Caco-2 (cell line): Measurements from ENCODE around the gene EIF4G2. TPM values are rescaled to one million over a fixed set of nuclear protein-coding genes. Genes with fewer than 3 reads are reported as not detected.

Experiments
- BruUV-seq: library from RNA; stranded (reverse); fragments of 400-500 nt; replicated peaks from 2 replicates; lab custom pipeline; 2021; lab: Mats Ljungman, UMichigan
- CTCF ChIA-PET: fragments of 300-600 bp; sonication (Branson Sonifier 250); formaldehyde crosslinking; loops from one replicate; lab custom pipeline; 2022; ENCODE audit warnings: antibody characterized with exemption; lab: Charles Lee
- POLR2A ChIA-PET: fragments of 300-600 bp; sonication (Branson Sonifier 250); formaldehyde crosslinking; loops from one replicate; lab custom pipeline; 2022; ENCODE audit warnings: antibody characterized with exemption; lab: Charles Lee
- DNase-seq, 2 experiments: peaks; one replicate each; pipeline versions ENCODE4 v3.0.0 to v3.0.0-alpha.2; 2020 to 2022
- H3K27me3 ChIP-seq: replicated peaks from 2 replicates; pipeline ENCODE4 v1.6.0; 2011; ENCODE audit warnings: low read length; ENCODE audit not compliant: control insufficient read depth, insufficient read depth
- H3K36me3 ChIP-seq: 2 replicates; pipeline ENCODE4 v1.5.1; 2011; ENCODE audit warnings: low read length; ENCODE audit not compliant: control insufficient read depth, insufficient read depth
- H3K4me1 ChIP-seq: fragments of 250-450 bp; sonication (Bioruptor Pico); 2 replicates; pipeline ENCODE4 v1.5.1; 2020; ENCODE audit warnings: mild to moderate bottlenecking
- H3K4me3 ChIP-seq: 2 replicates; pipeline ENCODE4 v1.5.1; 2011; ENCODE audit warnings: low read depth, mild to moderate bottlenecking, control low read depth, low read length
- H3K9me3 ChIP-seq: fragments of 250-450 bp; sonication (Bioruptor Pico); 2 replicates; pipeline ENCODE4 v1.5.1; 2020; ENCODE audit warnings: mild to moderate bottlenecking, moderate library complexity
- H3K27ac Mint-ChIP-seq: one replicate; pipeline ENCODE4 v1.8.0; 2022; ENCODE audit warnings: mixed read lengths; ENCODE audit not compliant: unreplicated experiment
- H3K27me3 Mint-ChIP-seq: one replicate; pipeline ENCODE4 v1.8.0; 2022; ENCODE audit warnings: mixed read lengths; ENCODE audit not compliant: insufficient read depth, unreplicated experiment
- H3K36me3 Mint-ChIP-seq: one replicate; pipeline ENCODE4 v1.8.0; 2022; ENCODE audit warnings: mild to moderate bottlenecking, mixed read lengths; ENCODE audit not compliant: insufficient read depth, unreplicated experiment
- H3K4me1 Mint-ChIP-seq: one replicate; pipeline ENCODE4 v1.8.0; 2022; ENCODE audit warnings: low read depth, mixed read lengths; ENCODE audit not compliant: unreplicated experiment
- H3K4me3 Mint-ChIP-seq: one replicate; pipeline ENCODE4 v1.8.0; 2022; ENCODE audit warnings: mild to moderate bottlenecking, moderate library complexity, mixed read lengths; ENCODE audit not compliant: unreplicated experiment
- H3K9me3 Mint-ChIP-seq: one replicate; pipeline ENCODE4 v1.8.0; 2022; ENCODE audit warnings: mixed read lengths; ENCODE audit not compliant: unreplicated experiment
- intact Hi-C: fragments of 100-400 bp; cut with micrococcal nuclease; formaldehyde crosslinking; loops from one replicate; pipeline ENCODE4 v1.10.0; 2022; ENCODE audit not compliant: unreplicated experiment
- total RNA-seq: library from RNA; stranded (reverse); gene quantifications from 2 replicates; pipeline ENCODE4 v1.2.3, GENCODE V29; 2022
- TF ChIP-seq, protein P1 (sequence below), 2 experiments: fragments of 200-600 bp in 1 of 2; IDR thresholded peaks; 1 replicate in 1 of 2; 2 replicates in 1 of 2; pipeline versions ENCODE4 v1.5.1 to v1.8.0; 2011 to 2022; ENCODE audit warnings: antibody characterized with exemption in 1 of 2, control low read depth in 1 of 2, inconsistent platforms in 1 of 2, low read depth in 1 of 2, low read length in 1 of 2, mild to moderate bottlenecking in 1 of 2, moderate library complexity in 1 of 2; ENCODE audit not compliant: insufficient read depth in 1 of 2, severe bottlenecking in 1 of 2, unreplicated experiment in 1 of 2

Gene EIF4G2
- total RNA-seq, 1 experiment from 2014 or later, result 1,287 TPM

DNA sequence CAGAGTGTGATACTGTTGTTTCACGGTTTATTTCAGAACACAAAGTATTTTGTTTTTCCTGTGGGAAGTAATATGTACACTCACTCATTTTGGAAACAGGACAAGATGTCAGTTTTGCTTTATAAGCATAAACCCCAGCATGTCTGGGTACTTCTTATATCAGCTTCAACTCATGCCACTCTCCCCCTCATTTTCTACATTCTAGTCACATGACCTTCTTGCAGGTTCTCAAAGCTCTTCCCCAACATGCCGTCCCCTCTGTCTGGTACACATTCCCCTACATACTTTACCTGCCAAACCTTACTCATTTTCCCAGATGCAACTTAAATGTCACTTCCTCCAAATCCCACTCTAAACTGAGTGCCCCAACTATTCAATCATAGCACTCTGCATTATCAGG lies 59.2 kb downstream of the EIF4G2 start:
- intact Hi-C loops, result no loop called here
- H3K36me3 ChIP-seq, result no peaks in the 10 kb centered on the region
- no peak overlapping the region for H3K27ac Mint-ChIP-seq
- no peaks in the 10 kb centered on the region for H3K9me3 Mint-ChIP-seq
- CTCF ChIA-PET, result no interaction called here
- peaks cover 14% of the 10 kb centered on the region for H3K36me3 Mint-ChIP-seq
- no peaks in the 10 kb centered on the region for H3K9me3 ChIP-seq
- TF ChIP-seq, protein P1, sequence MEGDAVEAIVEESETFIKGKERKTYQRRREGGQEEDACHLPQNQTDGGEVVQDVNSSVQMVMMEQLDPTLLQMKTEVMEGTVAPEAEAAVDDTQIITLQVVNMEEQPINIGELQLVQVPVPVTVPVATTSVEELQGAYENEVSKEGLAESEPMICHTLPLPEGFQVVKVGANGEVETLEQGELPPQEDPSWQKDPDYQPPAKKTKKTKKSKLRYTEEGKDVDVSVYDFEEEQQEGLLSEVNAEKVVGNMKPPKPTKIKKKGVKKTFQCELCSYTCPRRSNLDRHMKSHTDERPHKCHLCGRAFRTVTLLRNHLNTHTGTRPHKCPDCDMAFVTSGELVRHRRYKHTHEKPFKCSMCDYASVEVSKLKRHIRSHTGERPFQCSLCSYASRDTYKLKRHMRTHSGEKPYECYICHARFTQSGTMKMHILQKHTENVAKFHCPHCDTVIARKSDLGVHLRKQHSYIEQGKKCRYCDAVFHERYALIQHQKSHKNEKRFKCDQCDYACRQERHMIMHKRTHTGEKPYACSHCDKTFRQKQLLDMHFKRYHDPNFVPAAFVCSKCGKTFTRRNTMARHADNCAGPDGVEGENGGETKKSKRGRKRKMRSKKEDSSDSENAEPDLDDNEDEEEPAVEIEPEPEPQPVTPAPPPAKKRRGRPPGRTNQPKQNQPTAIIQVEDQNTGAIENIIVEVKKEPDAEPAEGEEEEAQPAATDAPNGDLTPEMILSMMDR (IDR thresholded peaks at IDR 0.05; ENCODE audit: insufficient read depth in 1 of 2, low read depth in 1 of 2, low read length in 1 of 2, severe bottlenecking in 1 of 2, unreplicated experiment in 1 of 2), result no peak
- peaks cover 6% of the 10 kb centered on the region for H3K4me1 Mint-ChIP-seq
- no peak for DNase-seq
- POLR2A ChIA-PET, result interaction anchor here (0.5 kb wide), 1 partner anchor 164 kb away, joined by 6 read pairs; no protein-coding TSS in a partner anchor
- no peaks in the 10 kb centered on the region for H3K27me3 ChIP-seq
- no peaks in the 10 kb centered on the region for H3K27me3 Mint-ChIP-seq
- H3K4me3 ChIP-seq, result no peak overlapping the region
- peaks cover 13% of the 10 kb centered on the region; the same call in 1 of the 2 replicates for H3K4me1 ChIP-seq
- no peak overlapping the region for H3K4me3 Mint-ChIP-seq
- no TSS peak for BruUV-seq

DNA sequence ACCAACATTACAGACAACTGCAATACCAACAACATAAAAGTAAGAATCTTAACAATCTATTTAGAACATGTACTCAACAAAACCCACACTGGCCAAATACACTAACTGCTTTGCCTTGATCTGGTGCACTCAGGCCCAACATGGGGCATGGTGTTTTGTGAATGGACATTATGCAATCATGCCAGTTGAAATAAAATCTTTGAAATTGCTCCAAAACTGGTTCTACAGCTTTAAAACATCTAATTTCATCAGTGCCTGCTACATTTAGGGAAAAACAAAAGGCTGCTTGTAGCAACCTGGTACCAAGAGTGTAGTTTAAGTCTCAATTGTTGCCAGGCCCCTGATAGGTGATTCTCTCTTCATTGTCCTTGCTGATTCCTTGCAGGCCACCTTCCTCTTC lies 61.0 kb downstream of the EIF4G2 start:
- H3K27ac Mint-ChIP-seq, result no peak overlapping the region
- ChIA-PET POLR2A (no interaction called here), CTCF (no interaction called here)
- Histone ChIP-seq H3K9me3 (no peaks in the 10 kb centered on the region), H3K36me3 (no peaks in the 10 kb centered on the region), H3K27me3 (no peaks in the 10 kb centered on the region), H3K4me3 (no peak overlapping the region), H3K4me1 (peaks cover 22% of the 10 kb centered on the region)
- BruUV-seq, result no TSS peak
- H3K4me3 Mint-ChIP-seq, result no peak overlapping the region
- DNase-seq, result no peak
- no peaks in the 10 kb centered on the region for H3K9me3 Mint-ChIP-seq
- H3K4me1 Mint-ChIP-seq, result peaks cover 20% of the 10 kb centered on the region
- intact Hi-C loops, result no loop called here
- TF ChIP-seq, protein P1 (IDR thresholded peaks at IDR 0.05; ENCODE audit: insufficient read depth in 1 of 2, low read depth in 1 of 2, low read length in 1 of 2, severe bottlenecking in 1 of 2, unreplicated experiment in 1 of 2), result no peak
- H3K36me3 Mint-ChIP-seq, result peaks cover 14% of the 10 kb centered on the region
- no peaks in the 10 kb centered on the region for H3K27me3 Mint-ChIP-seq

Other genes with a start within 250 kb of the EIF4G2 start
- gene LYVE1, start 240.3 kb downstream of the EIF4G2 start, total RNA-seq, result not detected in 2 replicates
- 0.35 and 0.64 TPM in 2 replicates for gene IRAG1, start 115.2 kb downstream of the EIF4G2 start, total RNA-seq
- 51.1 and 54.0 TPM in 2 replicates for gene CTR9, start 57.7 kb downstream of the EIF4G2 start, total RNA-seq
- 42.1 and 53.2 TPM in 2 replicates for gene ZBED5, start 49.1 kb upstream of the EIF4G2 start, total RNA-seq